NB4 (cell line): Measurements from ENCODE around the gene CAMTA1.

ENCODE experiments used
- DNase-seq: peaks from one replicate; pipeline ENCODE4 v3.0.0; 2010; ENCODE audit warnings: low read depth
- H3K4me3 ChIP-seq: one replicate; pipeline ENCODE4 v1.5.1; 2011; ENCODE audit warnings: mild to moderate bottlenecking, low read depth, low read length, moderate library complexity
- MYC ChIP-seq: IDR thresholded peaks from 2 replicates; pipeline ENCODE4 v1.6.1; 2011; ENCODE audit warnings: low read depth, low read length
- POLR2A ChIP-seq: IDR thresholded peaks from 2 replicates; pipeline ENCODE4 v1.6.1; 2011; ENCODE audit warnings: mild to moderate bottlenecking; ENCODE audit not compliant: insufficient read length; ENCODE audit errors: extremely low read depth
- TF ChIP-seq, protein P1 (sequence below): IDR thresholded peaks from one replicate; pipeline ENCODE4 v1.5.1; 2012; ENCODE audit warnings: low read depth, low read length
- TF ChIP-seq, protein P2 (sequence below): IDR thresholded peaks from 2 replicates; pipeline ENCODE4 v1.6.1; 2011; ENCODE audit warnings: low read depth, low read length

The CAMTA1 gene

GRCh38 chr1:6905790-6906189, 120.5 kb downstream of the CAMTA1 start:
- H3K4me3 ChIP-seq, result no peak overlapping the region
- TF ChIP-seq, protein P1, sequence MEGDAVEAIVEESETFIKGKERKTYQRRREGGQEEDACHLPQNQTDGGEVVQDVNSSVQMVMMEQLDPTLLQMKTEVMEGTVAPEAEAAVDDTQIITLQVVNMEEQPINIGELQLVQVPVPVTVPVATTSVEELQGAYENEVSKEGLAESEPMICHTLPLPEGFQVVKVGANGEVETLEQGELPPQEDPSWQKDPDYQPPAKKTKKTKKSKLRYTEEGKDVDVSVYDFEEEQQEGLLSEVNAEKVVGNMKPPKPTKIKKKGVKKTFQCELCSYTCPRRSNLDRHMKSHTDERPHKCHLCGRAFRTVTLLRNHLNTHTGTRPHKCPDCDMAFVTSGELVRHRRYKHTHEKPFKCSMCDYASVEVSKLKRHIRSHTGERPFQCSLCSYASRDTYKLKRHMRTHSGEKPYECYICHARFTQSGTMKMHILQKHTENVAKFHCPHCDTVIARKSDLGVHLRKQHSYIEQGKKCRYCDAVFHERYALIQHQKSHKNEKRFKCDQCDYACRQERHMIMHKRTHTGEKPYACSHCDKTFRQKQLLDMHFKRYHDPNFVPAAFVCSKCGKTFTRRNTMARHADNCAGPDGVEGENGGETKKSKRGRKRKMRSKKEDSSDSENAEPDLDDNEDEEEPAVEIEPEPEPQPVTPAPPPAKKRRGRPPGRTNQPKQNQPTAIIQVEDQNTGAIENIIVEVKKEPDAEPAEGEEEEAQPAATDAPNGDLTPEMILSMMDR, result no peak
- DNase-seq, result no peak

GRCh38 chr1:6906783-6907182, 121.5 kb downstream of the CAMTA1 start:
- H3K4me3 ChIP-seq, result no peak overlapping the region
- no peak for TF ChIP-seq POLR2A
- TF ChIP-seq, protein P1, result no peak
- TF ChIP-seq, protein P2, sequence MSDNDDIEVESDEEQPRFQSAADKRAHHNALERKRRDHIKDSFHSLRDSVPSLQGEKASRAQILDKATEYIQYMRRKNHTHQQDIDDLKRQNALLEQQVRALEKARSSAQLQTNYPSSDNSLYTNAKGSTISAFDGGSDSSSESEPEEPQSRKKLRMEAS, result no peak
- TF ChIP-seq MYC, result no peak
- DNase-seq, result no peak

- TF ChIP-seq, protein P1, result no peak
- TF ChIP-seq, protein P2, result no peak
- no peak for TF ChIP-seq MYC
- TF ChIP-seq POLR2A, result no peak
- no peak for DNase-seq
- H3K4me3 ChIP-seq, result no peak overlapping the region
Observed at GRCh38 chr1:6907201-6907600, 121.9 kb downstream of the CAMTA1 start.

DNA sequence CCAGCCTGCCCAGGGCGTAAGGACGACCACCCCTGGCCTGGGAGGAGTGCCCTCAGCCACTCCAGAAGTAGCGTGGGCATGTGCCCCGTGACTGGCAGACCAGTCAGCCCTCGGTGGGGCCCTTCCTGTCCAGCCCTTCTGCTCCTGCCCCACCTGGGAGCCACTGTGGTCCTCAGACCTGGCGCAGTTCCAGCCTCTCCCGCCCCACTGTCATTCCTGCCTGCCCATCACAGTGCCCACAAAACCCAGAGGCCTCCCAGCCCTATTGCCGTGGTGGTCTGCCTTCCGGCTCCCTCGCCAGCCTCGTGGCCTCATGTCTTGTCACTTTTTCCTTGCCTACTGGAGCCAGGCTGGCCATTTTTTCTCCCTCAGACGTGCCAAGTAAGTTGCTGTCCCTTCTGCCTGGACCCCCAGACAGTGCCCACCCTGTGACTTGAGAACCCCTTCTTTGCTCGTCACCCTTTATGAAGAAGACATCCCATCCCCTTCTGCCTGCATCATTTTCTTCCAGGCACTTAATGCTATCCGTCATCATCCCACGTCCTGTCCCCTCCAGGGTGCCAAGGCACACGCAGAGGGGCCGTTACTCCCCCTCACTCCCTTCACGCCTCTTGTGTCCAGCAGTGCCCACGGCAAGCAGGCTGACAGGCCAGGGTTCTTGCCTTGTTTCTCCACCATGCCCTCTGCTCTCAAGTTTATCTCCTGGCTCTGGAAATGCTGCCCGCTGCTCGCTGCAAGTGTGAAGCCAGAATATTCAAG, 122.6 kb downstream of the CAMTA1 start:
- H3K4me3 ChIP-seq, result no peak overlapping the region
- no peak for DNase-seq
- TF ChIP-seq POLR2A (no peak), MYC (no peak)
- TF ChIP-seq, protein P1, result no peak
- TF ChIP-seq, protein P2, result no peak

- H3K4me3 ChIP-seq, result no peak overlapping the region
- TF ChIP-seq POLR2A (no peak), MYC (no peak)
- TF ChIP-seq, protein P1, result no peak
- TF ChIP-seq, protein P2, result no peak
- no peak for DNase-seq
Observed at GRCh38 chr1:6909401-6909800, 124.1 kb downstream of the CAMTA1 start.

GRCh38 chr1:6909857-6910256, 124.6 kb downstream of the CAMTA1 start:
- TF ChIP-seq POLR2A (no peak), MYC (no peak)
- TF ChIP-seq, protein P1, result no peak
- TF ChIP-seq, protein P2, result no peak
- H3K4me3 ChIP-seq, result no peak overlapping the region

More at GRCh38 chr1:6909857-6910256, 124.6 kb downstream of the CAMTA1 start:
- no peak for DNase-seq
